Lower leg skin (tissue), 3 donors: ENCODE results near the gene CDH13.

Source experiments
- CTCF ChIP-seq, 3 donors: fragments of 450-650 bp; IDR thresholded peaks; one replicate each; pipeline ENCODE4 v1.5.1; 2016; ENCODE audit warnings: antibody characterized with exemption in 3 of 3, mild to moderate bottlenecking in 3 of 3, moderate library complexity in 2 of 3
- POLR2A ChIP-seq, 2 donors: fragments of 450-650 bp; IDR thresholded peaks; one replicate each; pipeline ENCODE4 v1.6.1; 2016 to 2017; ENCODE audit warnings: antibody characterized with exemption in 2 of 2, mild to moderate bottlenecking in 1 of 2, moderate library complexity in 1 of 2

- TF ChIP-seq POLR2A (IDR thresholded peaks at IDR 0.05) (no peak), CTCF (IDR thresholded peaks at IDR 0.05) (no peak)
These were observed 935.1 kb downstream of the CDH13 start for GRCh38 chr16:83561876-83562275.
